HG03354 (cell line): ENCODE data around the gene HSP90AB1.
A peak's percentile ranks its signal among the peaks of the same experiment; 100 is the strongest.

Experiments
- ATAC-seq: cut with Tn5 transposase; IDR thresholded peaks from one replicate; pipeline ENCODE4 v1.9.1; 2021; ENCODE audit warnings: mild to moderate bottlenecking; ENCODE audit not compliant: unreplicated experiment, poor library complexity, severe bottlenecking

The HSP90AB1 gene

DNA sequence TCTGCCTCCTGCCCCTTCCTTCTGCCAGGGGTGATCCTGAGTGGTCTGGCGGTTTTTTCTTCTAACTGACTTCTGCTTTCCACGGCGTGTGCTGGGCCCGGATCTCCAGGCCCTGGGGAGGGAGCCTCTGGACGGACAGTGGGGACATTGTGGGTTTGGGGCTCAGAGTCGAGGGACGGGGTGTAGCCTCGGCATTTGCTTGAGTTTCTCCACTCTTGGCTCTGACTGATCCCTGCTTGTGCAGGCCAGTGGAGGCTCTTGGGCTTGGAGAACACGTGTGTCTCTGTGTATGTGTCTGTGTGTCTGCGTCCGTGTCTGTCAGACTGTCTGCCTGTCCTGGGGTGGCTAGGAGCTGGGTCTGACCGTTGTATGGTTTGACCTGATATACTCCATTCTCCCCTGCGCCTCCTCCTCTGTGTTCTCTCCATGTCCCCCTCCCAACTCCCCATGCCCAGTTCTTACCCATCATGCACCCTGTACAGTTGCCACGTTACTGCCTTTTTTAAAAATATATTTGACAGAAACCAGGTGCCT, 13.3 kb upstream of the HSP90AB1 start:
- no peak for ATAC-seq

DNA sequence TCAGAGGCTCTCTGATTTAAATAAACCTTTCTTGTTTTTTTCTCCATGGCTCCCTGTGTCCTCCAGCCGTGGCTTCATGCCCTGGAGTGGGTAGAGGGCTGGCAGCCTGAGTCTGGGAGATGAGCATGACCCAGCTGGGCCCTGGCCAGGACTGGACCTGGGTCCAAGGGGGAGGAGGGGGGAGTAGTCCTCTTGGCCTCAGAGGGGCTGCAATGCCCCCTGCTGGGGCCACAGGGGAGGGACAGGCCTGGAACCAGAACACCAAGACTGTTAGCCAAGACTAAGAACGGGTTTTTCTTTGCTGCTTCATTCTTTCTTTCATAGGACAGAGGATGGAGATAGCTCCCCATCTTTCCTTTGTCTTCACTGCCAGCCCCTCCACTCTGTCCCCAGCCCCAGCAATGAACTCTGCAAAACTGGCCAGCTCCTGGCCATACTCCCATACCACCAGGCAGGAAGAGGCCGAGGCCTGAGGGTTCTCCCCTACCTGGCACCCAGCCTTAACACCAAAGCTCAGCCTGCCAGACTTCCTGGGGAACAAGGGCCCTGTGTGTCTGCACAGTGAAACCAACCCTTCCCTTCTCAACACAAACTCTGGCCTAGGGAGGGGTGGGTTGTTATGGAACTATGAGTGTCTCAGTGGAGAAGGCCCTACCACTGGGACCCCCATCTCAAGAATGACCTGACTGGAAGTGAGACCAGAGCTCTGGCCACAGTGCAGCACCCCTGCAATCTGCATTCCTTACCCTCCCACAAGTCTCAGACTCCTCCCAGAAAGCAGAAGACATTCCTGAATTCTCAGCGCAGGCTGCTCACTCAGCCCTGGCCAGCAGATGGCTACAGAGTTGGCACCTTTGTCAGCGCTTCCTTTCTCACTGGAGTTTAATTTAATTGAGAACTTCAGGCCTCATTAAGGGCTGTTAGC, 12.5 kb upstream of the HSP90AB1 start:
- ATAC-seq, result no peak

- ATAC-seq, result no peak
Observed at GRCh38 chr6:44235269-44235668, 11.6 kb upstream of the HSP90AB1 start.

DNA sequence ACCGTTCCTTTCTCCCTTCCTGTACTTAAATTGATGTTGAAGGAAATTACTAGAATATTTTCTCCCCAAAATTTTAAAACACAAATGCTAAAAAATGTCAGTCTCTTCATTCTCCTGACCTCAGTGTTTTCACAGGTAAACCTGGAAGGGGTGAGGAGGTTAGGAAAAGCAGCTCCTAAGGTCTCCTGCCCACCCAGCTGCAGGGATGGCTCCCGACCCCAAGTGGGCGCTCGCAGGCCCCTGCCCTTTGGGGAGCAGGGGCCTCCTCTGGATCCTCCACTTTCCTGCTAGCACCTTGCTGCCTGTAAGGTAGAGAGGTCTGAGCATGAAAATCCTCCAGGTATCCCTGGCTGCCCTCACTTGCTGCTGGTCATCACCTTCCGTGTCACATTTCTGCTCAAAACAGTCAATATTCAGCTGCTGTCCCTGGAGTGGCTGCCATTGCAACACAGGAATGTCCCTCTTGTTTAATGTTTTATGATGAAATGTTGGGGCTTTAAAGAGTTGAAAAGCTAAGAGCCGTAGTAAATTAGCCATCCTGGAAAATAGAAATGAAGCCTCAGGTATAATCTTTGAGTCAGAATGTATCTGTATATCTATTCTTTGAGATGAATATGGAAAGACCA, 10.9 kb upstream of the HSP90AB1 start:
- ATAC-seq, result no peak

DNA sequence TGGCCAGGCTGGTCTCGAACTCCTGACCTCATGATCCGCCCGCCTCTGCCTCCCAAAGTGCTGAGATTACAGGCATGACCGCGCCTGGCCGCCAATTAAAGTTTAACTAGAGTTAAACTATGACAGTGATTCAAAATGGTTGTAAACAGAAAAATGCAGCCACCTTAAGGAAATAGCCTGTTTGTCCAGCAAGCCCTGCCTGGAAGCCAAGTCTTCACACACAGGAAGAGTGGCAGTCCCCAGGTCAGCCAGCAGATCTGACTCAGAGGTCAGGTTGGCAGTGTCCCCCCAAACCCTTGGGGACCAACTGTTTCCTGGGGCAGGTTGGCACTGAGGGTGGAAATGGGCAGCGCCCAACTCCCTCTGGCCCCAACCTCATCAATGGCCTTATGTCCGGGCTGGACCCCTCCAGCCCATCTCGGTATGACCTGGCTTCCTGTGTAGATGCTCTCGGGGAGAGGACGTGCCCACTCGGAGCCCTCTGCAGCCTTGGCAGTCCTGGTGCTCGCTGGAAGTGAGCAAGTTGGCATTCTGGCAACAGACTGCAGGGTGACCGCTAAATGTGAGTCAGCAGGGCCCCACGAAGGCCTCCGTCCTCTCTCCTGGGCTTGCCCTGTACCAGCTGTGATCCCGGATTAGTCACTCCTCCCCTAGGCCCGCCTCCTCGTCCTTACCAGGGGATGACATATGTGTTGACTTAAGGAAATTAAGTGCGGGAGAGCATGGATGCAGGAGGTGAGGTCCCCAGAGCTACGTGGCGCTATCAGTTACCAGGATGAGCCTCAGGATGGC, 9.7 kb upstream of the HSP90AB1 start:
- ATAC-seq, result peak; percentile 60

- peak; percentile 93 for ATAC-seq
Observed at GRCh38 chr6:44237813-44238433, 9.0 kb upstream of the HSP90AB1 start.

DNA sequence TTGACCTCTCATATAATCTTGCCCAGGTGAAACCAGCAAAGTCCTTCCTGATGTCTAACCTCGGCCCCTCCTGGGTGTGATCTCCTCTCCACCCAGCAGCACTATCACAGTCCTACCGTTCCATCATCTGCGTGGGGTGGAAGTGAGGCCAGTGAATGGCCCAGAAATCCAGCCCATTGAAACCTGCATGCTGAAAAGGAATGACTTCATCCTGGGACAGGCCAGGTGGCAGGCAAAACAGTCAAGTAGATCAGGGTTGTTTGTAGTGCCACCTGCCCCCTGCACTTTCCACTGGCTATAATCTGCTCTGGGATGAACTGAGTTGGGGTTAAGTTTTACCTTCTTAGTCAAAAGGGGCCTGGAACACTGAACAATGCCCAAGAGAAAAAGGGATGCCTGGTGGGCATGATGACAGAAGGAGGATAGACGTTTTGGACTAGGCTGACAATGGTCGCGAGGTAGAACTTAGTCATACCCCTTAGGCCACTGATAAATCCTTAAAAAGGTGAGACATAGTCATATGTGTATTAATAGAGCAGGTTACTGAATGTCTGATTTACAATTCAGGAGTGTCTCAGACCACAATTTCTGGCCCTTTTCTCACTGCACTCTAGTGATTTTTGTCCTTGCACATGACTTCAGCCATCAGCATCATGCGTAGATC, 8.1 kb upstream of the HSP90AB1 start:
- ATAC-seq, result no peak

GRCh38 chr6:44243345-44243744, 3.6 kb upstream of the HSP90AB1 start:
- ATAC-seq, result no peak

- no peak for ATAC-seq
Observed at GRCh38 chr6:44245391-44245911, 1.4 kb upstream of the HSP90AB1 start.

- peak; percentile 48 for ATAC-seq
Observed at GRCh38 chr6:44245912-44246662, 814 bp upstream of the HSP90AB1 start.

DNA sequence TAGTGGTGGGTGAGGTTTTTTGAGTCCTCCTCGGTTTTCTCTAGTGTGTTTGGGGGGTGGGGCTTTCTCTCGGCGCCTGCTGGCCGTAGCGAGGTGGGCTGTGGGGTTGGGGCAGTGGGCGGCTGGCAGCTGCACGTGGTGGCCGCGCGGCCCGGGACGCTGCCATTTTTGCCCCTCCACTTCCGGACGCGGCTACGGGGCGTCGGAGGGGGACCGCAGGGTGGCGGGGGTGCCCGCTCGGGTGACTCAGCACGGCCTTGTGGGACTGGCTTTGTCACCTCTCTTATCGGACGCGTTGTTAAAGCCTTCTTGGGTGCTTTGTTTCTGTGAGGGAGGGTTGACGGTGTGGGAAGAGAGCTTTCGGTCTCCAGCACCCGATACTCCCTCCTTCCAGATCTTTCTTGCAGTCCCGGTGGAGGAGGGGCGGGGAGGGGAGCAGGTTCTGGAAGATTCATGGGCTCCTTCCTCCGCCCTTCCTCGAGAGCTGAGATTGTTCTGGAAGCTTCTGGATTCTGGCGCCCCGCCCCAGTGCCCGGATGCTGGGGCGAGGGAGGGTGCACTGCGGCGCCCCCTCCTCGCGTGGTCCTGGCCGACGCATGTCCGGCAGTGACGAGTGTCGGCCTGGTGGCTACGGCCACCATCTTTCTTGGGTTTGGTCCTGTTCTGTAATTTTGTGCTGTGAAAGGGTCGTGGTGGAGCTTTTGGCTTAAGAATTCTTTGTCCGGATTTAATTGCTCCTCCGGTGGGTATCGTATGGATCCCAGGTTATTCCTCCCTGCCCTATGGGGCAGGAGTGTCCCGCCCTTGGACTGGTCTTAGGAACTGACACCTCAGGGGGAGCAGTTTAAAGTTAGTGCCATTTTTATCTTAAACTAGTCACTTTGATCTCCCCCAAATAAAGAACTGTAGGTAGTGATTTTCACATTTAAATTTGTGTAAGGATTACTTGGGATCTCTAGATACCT, 719 bp downstream of the HSP90AB1 start:
- peak; percentile 45 for ATAC-seq

- no peak for ATAC-seq
Observed at GRCh38 chr6:44248579-44248978, 1.7 kb downstream of the HSP90AB1 start.

- no peak for ATAC-seq
Observed at GRCh38 chr6:44249082-44249748, 2.3 kb downstream of the HSP90AB1 start.

DNA sequence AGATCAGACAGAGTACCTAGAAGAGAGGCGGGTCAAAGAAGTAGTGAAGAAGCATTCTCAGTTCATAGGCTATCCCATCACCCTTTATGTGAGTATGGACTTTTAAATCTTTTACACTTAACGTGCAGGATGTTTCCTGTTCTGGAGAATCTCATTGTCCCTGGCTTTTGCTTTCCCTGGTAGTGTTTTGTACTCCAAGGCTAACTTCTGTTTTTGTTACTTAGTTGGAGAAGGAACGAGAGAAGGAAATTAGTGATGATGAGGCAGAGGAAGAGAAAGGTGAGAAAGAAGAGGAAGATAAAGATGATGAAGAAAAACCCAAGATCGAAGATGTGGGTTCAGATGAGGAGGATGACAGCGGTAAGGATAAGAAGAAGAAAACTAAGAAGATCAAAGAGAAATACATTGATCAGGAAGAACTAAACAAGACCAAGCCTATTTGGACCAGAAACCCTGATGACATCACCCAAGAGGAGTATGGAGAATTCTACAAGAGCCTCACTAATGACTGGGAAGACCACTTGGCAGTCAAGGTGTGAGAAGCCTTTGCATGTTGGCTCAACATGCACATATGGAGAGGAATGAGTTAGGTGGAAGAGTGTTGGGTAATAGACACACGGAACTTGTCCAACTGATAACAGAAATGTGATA, 3.3 kb downstream of the HSP90AB1 start:
- no peak for ATAC-seq

DNA sequence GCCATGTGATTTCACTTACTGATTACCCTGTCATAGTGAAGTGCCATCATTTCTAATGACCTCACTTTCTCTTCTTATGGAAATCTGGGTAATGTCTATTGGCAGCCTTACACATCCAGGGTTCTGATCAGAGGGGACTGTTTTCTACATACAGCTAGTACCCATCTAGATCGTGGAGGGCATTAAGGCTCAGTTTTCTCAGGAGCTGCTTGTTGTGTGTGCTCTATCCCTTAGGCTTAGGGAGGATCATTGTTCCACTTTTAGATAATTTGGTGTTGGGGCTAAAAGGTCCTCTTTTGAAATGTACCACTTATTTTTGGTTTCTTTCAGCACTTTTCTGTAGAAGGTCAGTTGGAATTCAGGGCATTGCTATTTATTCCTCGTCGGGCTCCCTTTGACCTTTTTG, 3.8 kb downstream of the HSP90AB1 start:
- no peak for ATAC-seq
